B cell (primary cell): ENCODE measurements around the gene NECTIN1.

Source experiments
- EZH2 ChIP-seq: IDR thresholded peaks from 2 replicates; pipeline ENCODE4 v1.6.1; 2012; ENCODE audit warnings: borderline replicate concordance, low read depth, mild to moderate bottlenecking, moderate library complexity, low read length; ENCODE audit not compliant: insufficient read depth, poor library complexity, severe bottlenecking
- TF ChIP-seq, protein P1 (sequence below): fragments of 200-600 bp; IDR thresholded peaks from one replicate; pipeline ENCODE4 v1.8.0; 2022; ENCODE audit warnings: antibody characterized with exemption, mild to moderate bottlenecking

DNA sequence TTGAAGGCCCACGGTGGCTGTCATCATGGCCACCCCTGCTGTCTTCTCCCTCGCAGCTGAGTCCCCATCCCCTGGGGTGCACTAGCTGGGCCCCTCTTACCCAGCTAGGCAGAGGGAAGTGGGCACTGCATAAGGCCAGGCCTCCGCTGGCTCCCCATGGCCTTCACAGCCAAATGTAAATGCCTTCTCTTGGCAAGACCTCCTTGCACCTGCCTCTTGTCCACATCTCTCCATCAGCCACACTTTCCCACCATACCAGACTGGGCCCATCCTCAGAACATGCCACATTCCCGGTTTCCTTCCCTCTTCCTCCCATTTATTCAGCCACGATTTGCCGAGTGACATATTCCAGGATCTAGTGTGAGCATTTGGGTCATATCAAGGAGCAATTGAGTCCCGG is 49.7 kb downstream of the NECTIN1 start:
- TF ChIP-seq, protein P1, sequence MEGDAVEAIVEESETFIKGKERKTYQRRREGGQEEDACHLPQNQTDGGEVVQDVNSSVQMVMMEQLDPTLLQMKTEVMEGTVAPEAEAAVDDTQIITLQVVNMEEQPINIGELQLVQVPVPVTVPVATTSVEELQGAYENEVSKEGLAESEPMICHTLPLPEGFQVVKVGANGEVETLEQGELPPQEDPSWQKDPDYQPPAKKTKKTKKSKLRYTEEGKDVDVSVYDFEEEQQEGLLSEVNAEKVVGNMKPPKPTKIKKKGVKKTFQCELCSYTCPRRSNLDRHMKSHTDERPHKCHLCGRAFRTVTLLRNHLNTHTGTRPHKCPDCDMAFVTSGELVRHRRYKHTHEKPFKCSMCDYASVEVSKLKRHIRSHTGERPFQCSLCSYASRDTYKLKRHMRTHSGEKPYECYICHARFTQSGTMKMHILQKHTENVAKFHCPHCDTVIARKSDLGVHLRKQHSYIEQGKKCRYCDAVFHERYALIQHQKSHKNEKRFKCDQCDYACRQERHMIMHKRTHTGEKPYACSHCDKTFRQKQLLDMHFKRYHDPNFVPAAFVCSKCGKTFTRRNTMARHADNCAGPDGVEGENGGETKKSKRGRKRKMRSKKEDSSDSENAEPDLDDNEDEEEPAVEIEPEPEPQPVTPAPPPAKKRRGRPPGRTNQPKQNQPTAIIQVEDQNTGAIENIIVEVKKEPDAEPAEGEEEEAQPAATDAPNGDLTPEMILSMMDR, result no peak
- TF ChIP-seq EZH2, result no peak
